Retinal pigment epithelial cell (primary cell): ENCODE results near the gene PTPRN2.

ENCODE experiments used
- DNase-seq: peaks from one replicate; pipeline ENCODE4 v3.0.0-alpha.2; 2010; ENCODE audit warnings: low read depth
- H3K4me3 ChIP-seq: 2 replicates; pipeline ENCODE4 v1.5.1; 2011; ENCODE audit warnings: mild to moderate bottlenecking, low read length, control low read depth, moderate library complexity
- TF ChIP-seq, protein P1 (sequence below): conservative IDR thresholded peaks from 2 replicates; pipeline ENCODE4 v1.5.1; 2011; ENCODE audit warnings: low read depth, low read length, control low read depth, inconsistent platforms

Gene PTPRN2

GRCh38 chr7:157928808-157929425 is 658.7 kb downstream of the PTPRN2 start:
- H3K4me3 ChIP-seq: no peak overlapping the region
- no peak for DNase-seq
- TF ChIP-seq, protein P1, sequence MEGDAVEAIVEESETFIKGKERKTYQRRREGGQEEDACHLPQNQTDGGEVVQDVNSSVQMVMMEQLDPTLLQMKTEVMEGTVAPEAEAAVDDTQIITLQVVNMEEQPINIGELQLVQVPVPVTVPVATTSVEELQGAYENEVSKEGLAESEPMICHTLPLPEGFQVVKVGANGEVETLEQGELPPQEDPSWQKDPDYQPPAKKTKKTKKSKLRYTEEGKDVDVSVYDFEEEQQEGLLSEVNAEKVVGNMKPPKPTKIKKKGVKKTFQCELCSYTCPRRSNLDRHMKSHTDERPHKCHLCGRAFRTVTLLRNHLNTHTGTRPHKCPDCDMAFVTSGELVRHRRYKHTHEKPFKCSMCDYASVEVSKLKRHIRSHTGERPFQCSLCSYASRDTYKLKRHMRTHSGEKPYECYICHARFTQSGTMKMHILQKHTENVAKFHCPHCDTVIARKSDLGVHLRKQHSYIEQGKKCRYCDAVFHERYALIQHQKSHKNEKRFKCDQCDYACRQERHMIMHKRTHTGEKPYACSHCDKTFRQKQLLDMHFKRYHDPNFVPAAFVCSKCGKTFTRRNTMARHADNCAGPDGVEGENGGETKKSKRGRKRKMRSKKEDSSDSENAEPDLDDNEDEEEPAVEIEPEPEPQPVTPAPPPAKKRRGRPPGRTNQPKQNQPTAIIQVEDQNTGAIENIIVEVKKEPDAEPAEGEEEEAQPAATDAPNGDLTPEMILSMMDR: no peak

GRCh38 chr7:157928171-157928794 is 659.3 kb downstream of the PTPRN2 start:
- DNase-seq: no peak
- TF ChIP-seq, protein P1: no peak
- no peak overlapping the region for H3K4me3 ChIP-seq

DNA sequence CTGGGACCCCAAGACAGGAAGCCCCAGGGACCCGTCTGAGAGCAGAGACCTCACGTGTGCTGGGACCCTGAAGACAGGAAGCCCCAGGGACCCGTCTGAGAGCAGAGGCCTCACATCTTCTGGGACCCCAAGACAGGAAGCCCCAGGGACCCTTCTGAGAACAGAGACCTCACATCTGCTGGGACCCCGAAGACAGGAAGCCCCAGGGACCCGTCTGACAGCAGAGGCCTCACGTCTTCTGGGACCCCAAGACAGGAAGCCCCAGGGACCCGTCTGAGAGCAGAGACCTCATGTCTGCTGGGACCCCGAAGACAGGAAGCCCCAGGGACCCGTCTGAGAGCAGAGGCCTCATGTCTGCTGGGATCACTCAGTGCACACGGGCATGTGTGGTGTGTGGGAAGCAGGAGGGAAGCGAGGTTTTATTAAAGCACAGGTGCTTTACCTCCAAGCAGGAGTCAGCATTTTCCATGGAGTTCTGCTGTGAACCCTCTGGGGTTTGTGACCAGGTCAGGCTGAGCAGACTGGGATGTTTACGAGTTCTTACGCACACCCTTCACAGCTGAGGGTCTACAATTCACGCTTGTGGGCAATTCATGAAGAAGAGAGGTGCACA is 660.2 kb downstream of the PTPRN2 start:
- no peak for DNase-seq
- H3K4me3 ChIP-seq: no peak overlapping the region
- TF ChIP-seq, protein P1: no peak

DNA sequence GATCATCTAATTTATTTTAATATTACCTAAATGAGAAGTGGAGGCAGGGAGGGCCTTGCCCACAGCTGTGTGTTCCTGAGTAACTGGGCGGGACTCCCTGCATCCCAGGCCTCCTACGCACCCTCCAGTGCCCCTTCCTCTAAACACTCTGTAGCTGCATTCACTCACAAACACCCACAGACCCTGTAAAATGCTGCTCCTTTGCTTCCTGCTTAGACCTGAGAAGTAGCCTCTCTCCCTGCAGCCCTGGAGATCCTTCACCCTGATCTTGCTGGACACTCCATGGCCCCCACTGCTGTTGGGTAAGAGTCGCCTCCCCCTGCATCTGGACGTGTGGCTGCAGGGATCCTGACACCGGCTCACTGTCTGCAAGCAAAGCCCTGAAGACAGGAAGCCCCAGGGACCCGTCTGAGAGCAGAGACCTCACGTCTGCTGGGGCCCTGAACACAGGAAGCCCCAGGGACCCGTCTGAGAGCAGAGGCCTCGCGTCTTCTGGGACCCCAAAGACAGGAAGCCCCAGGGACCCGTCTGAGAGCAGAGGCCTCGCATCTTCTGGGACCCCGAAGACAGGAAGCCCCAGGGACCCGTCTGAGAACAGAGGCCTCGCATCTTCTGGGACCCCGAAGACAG is 661.0 kb downstream of the PTPRN2 start:
- TF ChIP-seq, protein P1: no peak
- no peak for DNase-seq
- no peak overlapping the region for H3K4me3 ChIP-seq

GRCh38 chr7:157926107-157926506 is 661.5 kb downstream of the PTPRN2 start:
- H3K4me3 ChIP-seq: no peak overlapping the region
- TF ChIP-seq, protein P1: no peak
- DNase-seq: no peak

GRCh38 chr7:157925383-157925875 is 662.2 kb downstream of the PTPRN2 start:
- no peak for DNase-seq
- TF ChIP-seq, protein P1: no peak
- H3K4me3 ChIP-seq: no peak overlapping the region
